Thymus (tissue), 11 donors: ENCODE measurements around the gene PSEN1. TPM values are rescaled to one million over a fixed set of nuclear protein-coding genes. Genes with fewer than 3 reads are reported as not detected.

Experiments
- DNase-seq, 9 donors: peaks; one replicate each; pipeline ENCODE4 v3.0.0-alpha.2; 2013; ENCODE audit warnings: low spot score in 9 of 9, low read depth in 6 of 9, missing footprints in 1 of 9
- H3K27ac ChIP-seq, 2 donors: one replicate each; pipeline ENCODE4 v1.5.1; 2013; ENCODE audit warnings: control low read depth in 1 of 2, low read depth in 1 of 2, low read length in 1 of 2, mild to moderate bottlenecking in 1 of 2, moderate library complexity in 1 of 2
- H3K27me3 ChIP-seq, 2 donors: one replicate each; pipeline ENCODE4 v1.5.1; 2013; ENCODE audit warnings: low read length in 1 of 2; ENCODE audit not compliant: control insufficient read depth in 2 of 2, insufficient read depth in 1 of 2
- H3K36me3 ChIP-seq, 2 donors: one replicate each; pipeline ENCODE4 v1.5.1; 2013; ENCODE audit warnings: low read length in 1 of 2, mild to moderate bottlenecking in 1 of 2, moderate library complexity in 1 of 2; ENCODE audit not compliant: control insufficient read depth in 2 of 2, insufficient read depth in 2 of 2
- H3K4me1 ChIP-seq, 2 donors: one replicate each; pipeline ENCODE4 v1.5.1; 2013; ENCODE audit warnings: low read length in 2 of 2; ENCODE audit not compliant: control insufficient read depth in 2 of 2, insufficient read depth in 2 of 2
- H3K4me3 ChIP-seq, 2 donors: one replicate each; pipeline ENCODE4 v1.5.1; 2013; ENCODE audit warnings: low read length in 2 of 2, control low read depth in 1 of 2, mild to moderate bottlenecking in 1 of 2
- H3K9me3 ChIP-seq, 2 donors: one replicate each; pipeline ENCODE4 v1.5.1; 2013; ENCODE audit warnings: low read length in 1 of 2, mild to moderate bottlenecking in 1 of 2; ENCODE audit not compliant: control insufficient read depth in 2 of 2, insufficient read depth in 1 of 2
- WGBS: extraction: QIAGEN DNeasy Blood & Tissue Kit; methylation state at CpG from one replicate; pipeline ENCODE4 v1.1.7; 2013; 5-methylcytosine and 5-hydroxymethylcytosine counted together
- polyA plus RNA-seq: library from polyadenylated mRNA; stranded (reverse); fragments of 200-250 nt; gene quantifications from one replicate; pipeline ENCODE4 v1.2.3, GENCODE V29; 2013
- total RNA-seq: library from RNA; stranded (reverse); fragments of 120-200 nt; gene quantifications from one replicate; pipeline ENCODE4 v1.2.4, GENCODE V29; 2013
- donor health status: healthy.

PSEN1 gene
- total and polyA plus RNA-seq, 2 donors, result 32.0 to 36.4 TPM

DNA sequence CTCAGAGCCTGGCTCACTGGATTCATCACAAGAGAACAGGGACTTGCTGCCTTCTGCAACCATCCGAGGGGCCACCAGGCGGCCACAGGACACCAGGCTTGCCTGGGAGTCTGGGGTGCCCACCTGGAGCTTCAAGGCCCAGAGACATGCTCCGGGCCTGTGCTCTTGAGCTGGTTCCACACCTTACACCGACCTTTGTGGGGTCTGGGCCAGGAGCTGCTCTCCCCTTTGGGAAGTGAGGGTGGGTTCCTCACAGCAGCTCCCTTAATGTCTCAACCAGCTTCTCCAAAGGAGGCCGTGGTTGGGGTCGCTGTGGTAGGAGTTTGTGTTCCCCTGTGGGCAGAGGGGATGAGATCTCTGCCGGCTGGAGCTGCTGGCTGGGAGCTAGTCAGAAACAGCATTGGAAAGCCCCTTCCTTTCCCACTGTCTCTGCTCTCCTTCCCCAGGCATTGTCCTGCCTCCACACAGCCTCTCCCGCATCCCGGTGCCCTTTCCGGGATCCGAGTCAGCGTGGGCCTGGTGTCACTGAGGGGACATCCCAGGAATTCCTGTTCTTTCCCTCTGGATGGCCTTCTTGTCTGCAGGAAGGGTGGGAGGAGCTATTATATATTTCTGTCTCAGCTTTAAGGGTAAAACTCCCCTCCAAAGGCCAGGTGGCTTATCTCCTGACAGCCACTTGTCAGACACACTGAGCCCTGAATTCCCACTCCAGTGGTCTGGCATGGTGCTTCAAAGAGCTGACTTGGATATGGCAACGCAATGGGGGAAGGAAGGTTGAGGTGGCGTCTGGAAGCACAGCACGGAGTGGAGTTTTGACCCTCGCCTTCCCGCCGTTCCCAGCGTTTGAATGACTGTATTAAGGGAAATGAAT is 95.9 kb downstream of the PSEN1 start:
- Histone ChIP-seq H3K27me3 (peaks cover 22 to 56% of the 10 kb centered on the region in 2 donors), H3K36me3 (peaks cover 3 to 5% of the 10 kb centered on the region in 2 donors), H3K9me3 (no peaks in the 10 kb centered on the region), H3K27ac (peak overlapping the region in 1 of 2 donors; percentile 27), H3K4me3 (no peak overlapping the region), H3K4me1 (peaks cover 0 to 21% of the 10 kb centered on the region in 2 donors)
- DNase-seq, result no peak
- 76% methylated on average over 19 of the region's 19 CpGs for WGBS

DNA sequence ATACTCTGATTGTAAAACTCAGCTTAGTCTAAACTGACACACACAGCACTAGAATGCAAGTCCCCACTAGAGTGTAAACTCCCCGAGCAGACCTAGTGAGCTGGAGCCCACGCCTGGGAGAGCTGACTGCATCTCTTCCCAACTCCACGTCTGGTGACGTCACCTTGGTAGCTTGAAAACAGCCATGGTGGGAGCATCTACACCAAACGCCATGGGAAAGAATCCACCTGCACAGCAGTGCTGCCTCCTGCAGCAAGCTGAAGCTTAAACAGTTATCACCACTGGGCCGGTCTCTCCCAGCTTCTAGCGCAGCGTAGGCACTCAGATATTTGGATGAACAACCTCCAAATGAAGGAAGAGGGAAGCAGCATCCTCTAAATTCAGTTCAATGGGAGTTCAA is 96.7 kb downstream of the PSEN1 start:
- WGBS, result 87% methylated on average over 8 of the region's 8 CpGs
- Histone ChIP-seq H3K27ac (no peak overlapping the region), H3K27me3 (peaks cover 29 to 64% of the 10 kb centered on the region in 2 donors)

DNA sequence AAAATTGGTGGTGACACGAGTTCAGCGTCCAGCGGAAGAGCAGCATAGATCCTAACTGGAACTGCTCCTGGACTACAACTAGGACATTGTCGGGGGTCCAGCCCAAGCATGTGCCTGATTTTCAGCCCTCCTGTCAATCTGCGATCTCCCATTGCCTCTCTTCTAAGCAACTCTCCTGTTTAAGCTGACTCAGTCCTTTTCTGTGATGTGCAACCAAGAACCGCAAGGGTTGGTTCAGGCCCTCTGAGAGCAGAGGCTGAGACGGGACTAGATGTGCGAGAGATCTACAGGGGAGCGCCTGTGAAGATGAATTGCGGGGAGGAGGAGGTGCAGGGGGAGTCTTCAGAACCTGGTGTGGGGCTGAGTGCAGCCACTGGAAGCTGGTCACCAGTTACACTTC is 97.3 kb downstream of the PSEN1 start:
- Histone ChIP-seq H3K4me1 (peaks cover 0 to 15% of the 10 kb centered on the region in 2 donors), H3K36me3 (peaks cover 3 to 4% of the 10 kb centered on the region in 2 donors), H3K27ac (no peak overlapping the region), H3K27me3 (peaks cover 34 to 70% of the 10 kb centered on the region in 2 donors), H3K9me3 (no peaks in the 10 kb centered on the region), H3K4me3 (no peak overlapping the region)
- WGBS, result 92% methylated on average over 10 of the region's 10 CpGs
- no peak for DNase-seq

More for the DNA sequence above, 96.7 kb downstream of the PSEN1 start:
- DNase-seq, result no peak
- peaks cover 0 to 20% of the 10 kb centered on the region in 2 donors for H3K4me1 ChIP-seq
- H3K9me3 ChIP-seq, result no peaks in the 10 kb centered on the region
- H3K36me3 ChIP-seq, result peaks cover 3 to 4% of the 10 kb centered on the region in 2 donors
- no peak overlapping the region for H3K4me3 ChIP-seq

DNA sequence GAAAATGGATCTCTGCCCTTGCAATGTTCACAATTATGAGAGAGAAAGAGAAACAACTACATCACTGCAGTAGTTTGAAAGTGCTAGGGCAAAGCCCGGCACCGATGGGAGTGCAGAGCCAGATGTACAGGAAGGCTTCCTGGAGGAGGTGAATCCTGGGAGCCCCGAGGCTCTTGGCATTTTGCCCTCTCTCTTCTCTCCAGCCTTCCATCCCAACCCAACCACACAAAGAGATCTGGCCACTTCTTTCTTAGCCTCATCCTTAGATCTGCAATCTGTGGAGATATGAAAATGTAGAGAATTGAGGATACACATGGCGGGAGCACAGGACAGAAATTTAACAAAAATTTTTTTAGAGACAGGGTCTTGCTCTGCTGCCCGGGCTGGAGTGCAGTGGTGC is 97.7 kb downstream of the PSEN1 start:
- H3K27me3 ChIP-seq, result peaks cover 39 to 74% of the 10 kb centered on the region in 2 donors
- H3K4me3 ChIP-seq, result no peak overlapping the region
- peaks cover 0 to 1% of the 10 kb centered on the region in 2 donors for H3K36me3 ChIP-seq
- peaks cover 0 to 11% of the 10 kb centered on the region in 2 donors for H3K4me1 ChIP-seq
- no peaks in the 10 kb centered on the region for H3K9me3 ChIP-seq
- WGBS, result 91% methylated on average over 5 of the region's 5 CpGs
- DNase-seq, result no peak
- H3K27ac ChIP-seq, result no peak overlapping the region

DNA sequence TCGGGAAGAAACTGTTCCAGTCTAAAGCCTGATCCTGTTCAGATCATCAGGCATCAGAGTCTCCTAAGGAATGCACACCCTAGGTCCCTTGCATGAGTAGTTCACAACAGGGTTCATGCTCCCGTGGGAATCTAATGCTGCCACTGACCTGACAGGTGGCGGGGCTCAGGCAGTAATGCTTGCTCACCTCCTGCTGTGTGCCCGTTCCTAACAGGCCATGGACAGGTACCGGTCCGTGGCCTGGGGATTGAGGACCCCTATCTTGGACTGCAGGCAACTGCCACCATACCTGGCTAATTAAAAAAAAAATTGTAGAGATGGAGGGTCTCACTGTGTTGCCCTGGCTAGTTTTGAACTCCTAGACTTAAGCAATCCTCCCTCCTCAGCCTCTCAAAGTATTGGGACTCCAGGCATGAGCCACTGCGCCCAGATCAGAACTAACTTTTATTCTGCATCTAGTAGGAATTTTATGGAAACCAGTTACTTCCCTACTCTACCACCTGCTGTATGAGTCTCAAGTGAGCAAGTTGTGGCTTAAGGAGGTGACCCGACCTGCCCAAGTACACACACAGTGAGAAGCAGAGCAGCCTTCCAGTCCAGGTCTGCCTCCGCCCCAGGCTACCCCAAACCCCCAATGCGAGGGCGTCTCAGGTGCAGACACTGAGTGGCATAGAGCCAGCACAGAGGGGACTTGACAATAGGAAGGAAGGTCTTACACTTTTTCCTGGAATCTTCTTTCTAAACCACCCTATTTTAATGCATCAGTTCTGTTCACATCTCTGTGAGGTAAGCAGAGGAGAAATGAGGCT is 98.5 kb downstream of the PSEN1 start:
- Histone ChIP-seq H3K9me3 (no peaks in the 10 kb centered on the region), H3K36me3 (no peaks in the 10 kb centered on the region), H3K4me3 (no peak overlapping the region), H3K4me1 (peaks cover 0 to 14% of the 10 kb centered on the region in 2 donors), H3K27ac (no peak overlapping the region), H3K27me3 (peaks cover 46 to 82% of the 10 kb centered on the region in 2 donors)
- DNase-seq, result no peak
- WGBS, result 81% methylated on average over 11 of the region's 11 CpGs

DNA sequence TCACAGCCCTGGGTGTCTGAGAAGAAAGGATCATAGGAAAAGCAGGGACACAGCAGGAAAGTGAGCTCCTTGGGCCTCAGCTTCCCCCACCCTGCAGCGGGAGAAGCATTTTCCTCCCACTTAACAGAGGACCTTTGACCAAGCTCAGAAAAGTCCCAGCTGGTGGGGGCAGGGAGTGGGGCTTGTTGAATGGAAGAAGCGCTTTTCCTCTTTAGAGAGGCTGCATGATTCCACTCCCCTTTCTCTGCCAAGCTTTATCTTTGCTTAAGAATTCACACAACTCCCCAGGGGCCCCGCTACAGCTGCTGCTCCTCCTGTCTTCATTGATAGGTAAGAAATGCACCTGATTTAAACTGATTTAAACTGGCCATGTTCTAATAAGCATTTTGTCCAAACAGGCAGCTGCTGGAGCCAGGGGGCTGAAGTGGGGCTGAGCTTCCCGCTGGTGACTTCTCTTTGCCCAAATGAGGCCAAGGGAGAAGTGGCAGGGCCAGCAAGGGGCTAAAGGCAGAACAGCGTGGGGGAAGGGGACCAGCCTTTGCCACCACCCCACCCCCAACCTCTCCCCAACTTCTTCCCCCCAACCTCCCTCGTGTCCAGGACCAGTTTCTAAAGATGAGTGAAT is 99.3 kb downstream of the PSEN1 start:
- Histone ChIP-seq H3K27ac (no peak overlapping the region), H3K9me3 (no peaks in the 10 kb centered on the region), H3K4me1 (peaks cover 0 to 18% of the 10 kb centered on the region in 2 donors), H3K4me3 (no peak overlapping the region), H3K36me3 (no peaks in the 10 kb centered on the region), H3K27me3 (peaks cover 54 to 90% of the 10 kb centered on the region in 2 donors)
- DNase-seq, result no peak
- WGBS, result 63% methylated on average over 6 of the region's 6 CpGs

DNA sequence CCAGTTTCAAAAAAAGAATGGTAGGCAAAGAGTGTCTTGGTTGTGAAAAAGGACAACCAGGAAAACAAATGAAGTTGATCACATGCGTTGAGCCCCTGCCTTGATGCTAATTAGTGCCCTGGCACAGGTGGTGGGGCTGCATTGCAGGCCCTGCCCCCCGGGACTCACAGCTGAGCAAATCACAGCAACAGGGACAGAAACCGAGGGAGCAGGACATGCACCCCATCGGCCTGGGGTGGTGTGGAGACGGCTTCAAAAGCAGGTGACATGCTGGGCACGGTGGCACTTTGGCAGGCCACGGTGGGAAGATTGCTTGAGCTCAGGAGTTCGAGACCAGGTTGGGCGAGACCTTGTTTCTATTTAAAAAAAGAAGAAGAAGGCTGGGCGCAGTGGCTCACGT is 99.8 kb downstream of the PSEN1 start:
- no peak for DNase-seq
- no peaks in the 10 kb centered on the region for H3K36me3 ChIP-seq
- no peak overlapping the region for H3K27ac ChIP-seq
- peaks cover 57 to 95% of the 10 kb centered on the region in 2 donors for H3K27me3 ChIP-seq
- H3K9me3 ChIP-seq, result no peaks in the 10 kb centered on the region
- no peak overlapping the region for H3K4me3 ChIP-seq
- H3K4me1 ChIP-seq, result peaks cover 0 to 23% of the 10 kb centered on the region in 2 donors
- 48% methylated on average over 11 of the region's 11 CpGs for WGBS

DNA sequence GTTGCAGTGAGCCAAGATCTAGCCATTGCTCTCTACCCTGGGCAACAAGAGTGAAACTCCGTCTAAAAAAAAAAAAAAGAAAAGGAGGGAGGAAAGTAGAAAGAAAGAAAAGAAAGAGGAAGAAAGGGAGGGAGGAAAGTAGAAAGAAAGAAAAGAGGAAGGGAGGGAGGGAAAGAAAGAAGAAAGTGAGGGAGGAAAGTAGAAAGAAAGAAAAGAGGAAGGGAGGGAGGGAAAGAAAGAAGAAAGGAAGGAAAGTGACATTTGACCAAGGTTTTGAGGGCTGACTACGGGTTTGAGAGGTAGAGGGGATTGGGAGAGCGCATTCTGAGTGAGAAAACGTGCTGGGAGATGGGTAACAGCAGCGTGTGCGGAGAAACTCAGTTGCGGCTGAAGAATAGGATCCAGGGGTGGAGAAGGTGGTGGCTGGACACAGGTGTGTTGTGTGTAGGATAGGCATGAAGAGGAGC is 100.5 kb downstream of the PSEN1 start:
- Histone ChIP-seq H3K9me3 (no peaks in the 10 kb centered on the region), H3K36me3 (no peaks in the 10 kb centered on the region), H3K27ac (no peak overlapping the region), H3K27me3 (peaks cover 57 to 100% of the 10 kb centered on the region in 2 donors), H3K4me1 (peaks cover 0 to 29% of the 10 kb centered on the region in 2 donors), H3K4me3 (no peak overlapping the region)
- DNase-seq, result no peak
- 28% methylated on average over 6 of the region's 7 CpGs for WGBS
